Vagina (tissue), 2 donors: ENCODE results near the gene ACAP1. TPM values are rescaled to one million over a fixed set of nuclear protein-coding genes. Genes with fewer than 3 reads are reported as not detected.

ENCODE experiments used
- DNase-seq, 2 donors: peaks; one replicate each; pipeline ENCODE4 v3.0.0-alpha.2; 2017; ENCODE audit errors: extremely low spot score in 2 of 2
- H3K27ac ChIP-seq: fragments of 200-600 bp; sonication (generic); one replicate; pipeline ENCODE4 v1.5.1; 2019
- H3K27me3 ChIP-seq: fragments of 200-600 bp; sonication (generic); one replicate; pipeline ENCODE4 v1.5.1; 2019
- H3K36me3 ChIP-seq, 2 donors: fragments of 200-600 bp; sonication (generic); one replicate each; pipeline ENCODE4 v1.5.1; 2017 to 2019
- H3K4me1 ChIP-seq: fragments of 200-600 bp; sonication (generic); one replicate; pipeline ENCODE4 v1.5.1; 2019
- H3K4me3 ChIP-seq, 2 donors: fragments of 200-600 bp; sonication (generic); 1 replicate in 1 of 2; 2 replicates in 1 of 2; pipeline ENCODE4 v1.5.1; 2016 to 2019
- H3K9me3 ChIP-seq: fragments of 200-600 bp; sonication (generic); one replicate; pipeline ENCODE4 v1.5.1; 2019
- CTCF ChIP-seq, 3 experiments: fragments of 450-650 bp in 2 of 3; fragments of 200-600 bp in 1 of 3; sonication (generic) in 1 of 3; IDR thresholded peaks; one replicate each; pipeline ENCODE4 v1.5.1; 2017 to 2019; ENCODE audit warnings: antibody characterized with exemption in 3 of 3, mild to moderate bottlenecking in 2 of 3, moderate library complexity in 2 of 3
- POLR2A ChIP-seq, 2 donors: fragments of 450-650 bp; IDR thresholded peaks; one replicate each; pipeline ENCODE4 v1.6.1; 2017; ENCODE audit warnings: antibody characterized with exemption in 2 of 2, mild to moderate bottlenecking in 2 of 2, moderate library complexity in 2 of 2
- POLR2AphosphoS5 ChIP-seq, 2 donors: sonication (generic); formaldehyde crosslinking; IDR thresholded peaks; one replicate each; pipeline ENCODE4 v1.9.0; 2017; ENCODE audit warnings: antibody characterized with exemption in 2 of 2, mild to moderate bottlenecking in 2 of 2, low read depth in 1 of 2; ENCODE audit not compliant: insufficient read depth in 1 of 2
- intact Hi-C: fragments of 100-400 bp; cut with DNase I; formaldehyde crosslinking; loops from one replicate; pipeline ENCODE4 v1.15.1; 2023
- small RNA-seq: library from RNA; depleted of rRNA; stranded (forward); fragments of <200 nt; gene quantifications from one replicate; pipeline ENCODE3, GENCODE V24; 2016
- total RNA-seq: library from RNA; depleted of rRNA; stranded (reverse); fragments of >200 nt; gene quantifications from one replicate; pipeline ENCODE4 v1.2.3, GENCODE V29; 2016

The ACAP1 gene
- total RNA-seq, 1 donor from 2014 or later = 7.6 TPM

GRCh38 chr17:7398612-7399011, 62.3 kb downstream of the ACAP1 start:
- no peak overlapping the region for H3K27ac ChIP-seq
- no peaks in the 10 kb centered on the region for H3K36me3 ChIP-seq
- intact Hi-C loops = no loop called here
- no peaks in the 10 kb centered on the region for H3K27me3 ChIP-seq
- TF ChIP-seq POLR2A (IDR thresholded peaks at IDR 0.05) = no peak
- no peak for TF ChIP-seq POLR2AphosphoS5 (IDR thresholded peaks at IDR 0.05; ENCODE audit: insufficient read depth in 1 of 2, low read depth in 1 of 2)
- no peak for TF ChIP-seq CTCF (IDR thresholded peaks at IDR 0.05)
- H3K4me1 ChIP-seq = peaks cover 23% of the 10 kb centered on the region
- no peaks in the 10 kb centered on the region for H3K9me3 ChIP-seq
- DNase-seq = no peak
- no peak overlapping the region for H3K4me3 ChIP-seq

Small RNA genes within 50 kb of the gene (small RNA-seq; reads per million reads assigned to genes)
- gene AC026954.2 = not detected

Other genes with a start within 250 kb of the ACAP1 start
- 2.7 TPM for gene ASGR2, start 221.7 kb upstream of the ACAP1 start, total RNA-seq
- gene ASGR1, start 157.2 kb upstream of the ACAP1 start, total RNA-seq = 2.5 TPM
- 23.3 TPM for gene DLG4, start 116.7 kb upstream of the ACAP1 start, total RNA-seq
- gene ACADVL, start 116.6 kb upstream of the ACAP1 start, total RNA-seq = 957 TPM
- gene DVL2, start 102.0 kb upstream of the ACAP1 start, total RNA-seq = 53.0 TPM
- gene PHF23, start 97.1 kb upstream of the ACAP1 start, total RNA-seq = 24.8 TPM
- 395 TPM for gene GABARAP, start 94.1 kb upstream of the ACAP1 start, total RNA-seq
- 64.6 TPM for gene CTDNEP1, start 84.8 kb upstream of the ACAP1 start, total RNA-seq
- 30.9 TPM for gene ELP5, start 84.3 kb upstream of the ACAP1 start, total RNA-seq
- gene CLDN7, start 74.1 kb upstream of the ACAP1 start, total RNA-seq = 75.9 TPM
- gene SLC2A4, start 54.8 kb upstream of the ACAP1 start, total RNA-seq = 3.2 TPM
- gene YBX2, start 41.9 kb upstream of the ACAP1 start, total RNA-seq = 0.25 TPM
- 238 TPM for gene EIF5A, start 28.9 kb upstream of the ACAP1 start, total RNA-seq
- gene GPS2, start 21.2 kb upstream of the ACAP1 start, total RNA-seq = 51.1 TPM
- gene NEURL4, start 7.2 kb upstream of the ACAP1 start, total RNA-seq = 22.6 TPM
- 12.5 TPM for gene KCTD11, start 15.6 kb downstream of the ACAP1 start, total RNA-seq
- gene TMEM95, start 18.6 kb downstream of the ACAP1 start, total RNA-seq = not detected
- 10.1 TPM for gene TNK1, start 44.6 kb downstream of the ACAP1 start, total RNA-seq
- gene PLSCR3, start 58.0 kb downstream of the ACAP1 start, total RNA-seq = 37.1 TPM
- 118 TPM for gene TMEM256, start 67.6 kb downstream of the ACAP1 start, total RNA-seq
- gene NLGN2, start 71.3 kb downstream of the ACAP1 start, total RNA-seq = 25.5 TPM
- not detected for gene SPEM1, start 83.8 kb downstream of the ACAP1 start, total RNA-seq
- not detected for gene SPEM2, start 89.1 kb downstream of the ACAP1 start, total RNA-seq
- gene SPEM3, start 92.3 kb downstream of the ACAP1 start, total RNA-seq = not detected
- 9.8 TPM for gene TMEM102, start 98.9 kb downstream of the ACAP1 start, total RNA-seq
- gene FGF11, start 103.0 kb downstream of the ACAP1 start, total RNA-seq = 10.8 TPM
- 5.9 TPM for gene CHRNB1, start 108.5 kb downstream of the ACAP1 start, total RNA-seq
- 38.1 TPM for gene ZBTB4, start 143.1 kb downstream of the ACAP1 start, total RNA-seq
- gene SLC35G6, start 144.9 kb downstream of the ACAP1 start, total RNA-seq = not detected
- gene POLR2A, start 147.8 kb downstream of the ACAP1 start, total RNA-seq = 118 TPM
- 60.6 TPM for gene TNFSF12, start 212.5 kb downstream of the ACAP1 start, total RNA-seq
- gene TNFSF13, start 222.2 kb downstream of the ACAP1 start, total RNA-seq = 20.1 TPM
- gene SENP3, start 225.4 kb downstream of the ACAP1 start, total RNA-seq = 60.2 TPM
- gene CD68, start 243.1 kb downstream of the ACAP1 start, total RNA-seq = 40.0 TPM
- 73.4 TPM for gene MPDU1, start 247.3 kb downstream of the ACAP1 start, total RNA-seq